HFFc6 (cell line): ENCODE data around the gene CFAP97D1. TPM values are rescaled to one million over a fixed set of nuclear protein-coding genes. Genes with fewer than 3 reads are reported as not detected.

ENCODE experiments used
- DNase-seq: peaks from one replicate; pipeline ENCODE4 v3.0.0-alpha.2; 2018
- H3K27ac Mint-ChIP-seq: 2 replicates; pipeline ENCODE4 v1.8.0; 2020; ENCODE audit warnings: mild to moderate bottlenecking, mixed read lengths
- H3K27me3 Mint-ChIP-seq: 2 replicates; pipeline ENCODE4 v1.8.0; 2021; ENCODE audit warnings: mild to moderate bottlenecking, moderate library complexity, mixed read lengths; ENCODE audit not compliant: insufficient read depth
- H3K36me3 Mint-ChIP-seq: 2 replicates; pipeline ENCODE4 v1.8.0; 2021; ENCODE audit warnings: low read depth, mixed read lengths
- H3K4me1 Mint-ChIP-seq: 2 replicates; pipeline ENCODE4 v1.8.0; 2020; ENCODE audit warnings: low read depth, mixed read lengths
- H3K4me3 Mint-ChIP-seq: 2 replicates; pipeline ENCODE4 v1.8.0; 2020; ENCODE audit warnings: mild to moderate bottlenecking, moderate library complexity, mixed read lengths
- H3K9me3 Mint-ChIP-seq: 2 replicates; pipeline ENCODE4 v1.8.0; 2020; ENCODE audit warnings: mild to moderate bottlenecking, mixed read lengths
- CTCF ChIP-seq: fragments of 200-600 bp; sonication (generic); IDR thresholded peaks from 2 replicates; pipeline ENCODE4 v1.5.0; 2021; ENCODE audit warnings: antibody characterized with exemption, mild to moderate bottlenecking
- total RNA-seq, 6 experiments: library from RNA; stranded (reverse); fragmentation: NEBNext Ultra II Directional; extraction: Animal tissue kit (Norgen Biotek cat#: 25700); gene quantifications; 2 replicates in 1 of 6; 3 replicates in 5 of 6; pipeline ENCODE4 v1.2.3, GENCODE V29; 2021

Gene CFAP97D1
- total RNA-seq, 6 experiments from 2014 or later, result not detected

GRCh38 chr17:43753493-43754129, 26.6 kb upstream of the CFAP97D1 start:
- H3K36me3 Mint-ChIP-seq, result no peaks in the 10 kb centered on the region
- peaks cover 27% of the 10 kb centered on the region for H3K4me1 Mint-ChIP-seq
- no peaks in the 10 kb centered on the region for H3K9me3 Mint-ChIP-seq
- H3K27me3 Mint-ChIP-seq, result peaks cover 30% of the 10 kb centered on the region
- H3K27ac Mint-ChIP-seq, result no peak overlapping the region
- H3K4me3 Mint-ChIP-seq, result no peak overlapping the region
- peak; percentile 22 for DNase-seq
- TF ChIP-seq CTCF, result no peak

GRCh38 chr17:43754947-43755346, 25.3 kb upstream of the CFAP97D1 start:
- Mint-ChIP-seq H3K36me3 (no peaks in the 10 kb centered on the region), H3K9me3 (no peaks in the 10 kb centered on the region), H3K4me1 (peaks cover 20% of the 10 kb centered on the region), H3K27me3 (peaks cover 33% of the 10 kb centered on the region), H3K27ac (no peak overlapping the region), H3K4me3 (no peak overlapping the region)
- no peak for DNase-seq
- no peak for TF ChIP-seq CTCF

- TF ChIP-seq CTCF, result no peak
- no peak for DNase-seq
- Mint-ChIP-seq H3K36me3 (no peaks in the 10 kb centered on the region), H3K4me3 (no peak overlapping the region), H3K27ac (no peak overlapping the region), H3K27me3 (peaks cover 33% of the 10 kb centered on the region), H3K4me1 (peaks cover 22% of the 10 kb centered on the region), H3K9me3 (no peaks in the 10 kb centered on the region)
These were observed 24.8 kb upstream of the CFAP97D1 start for GRCh38 chr17:43755389-43755875.

GRCh38 chr17:43756201-43756600, 24.0 kb upstream of the CFAP97D1 start:
- no peak for DNase-seq
- Mint-ChIP-seq H3K27me3 (peaks cover 33% of the 10 kb centered on the region), H3K4me3 (no peak overlapping the region), H3K4me1 (peaks cover 26% of the 10 kb centered on the region), H3K27ac (no peak overlapping the region), H3K9me3 (no peaks in the 10 kb centered on the region), H3K36me3 (no peaks in the 10 kb centered on the region)
- TF ChIP-seq CTCF, result no peak

GRCh38 chr17:43757171-43757660, 23.0 kb upstream of the CFAP97D1 start:
- H3K36me3 Mint-ChIP-seq, result no peaks in the 10 kb centered on the region
- no peaks in the 10 kb centered on the region for H3K9me3 Mint-ChIP-seq
- peaks cover 26% of the 10 kb centered on the region for H3K4me1 Mint-ChIP-seq
- DNase-seq, result no peak
- H3K27me3 Mint-ChIP-seq, result peaks cover 27% of the 10 kb centered on the region
- no peak overlapping the region for H3K27ac Mint-ChIP-seq
- H3K4me3 Mint-ChIP-seq, result no peak overlapping the region
- TF ChIP-seq CTCF, result no peak
